ENCODE measurements around the gene MCFD2. TPM values are rescaled to one million over a fixed set of nuclear protein-coding genes. Genes with fewer than 3 reads are reported as not detected.

Gene MCFD2
- total RNA-seq, 1 experiment from 2014 or later, result 47.6 TPM

- Histone ChIP-seq H4K20me1 (ENCODE audit: insufficient read depth, low read depth, low read length) (no peaks in the 10 kb centered on the region), H2AFZ (ENCODE audit: low read length) (no peak overlapping the region)
- DNase-seq, result no peak
These were observed 45.4 kb downstream of the MCFD2 start for GRCh38 chr2:46870051-46870839.

GRCh38 chr2:46869621-46870020 lies 46.0 kb downstream of the MCFD2 start:
- H3K9me2 ChIP-seq (replicated peaks; ENCODE audit: insufficient read depth, low read length), result no peaks in the 10 kb centered on the region
- H3K4me3 ChIP-seq (ENCODE audit: low read length), result no peak overlapping the region
- H3K36me3 ChIP-seq (ENCODE audit: insufficient read depth, low read length), result no peaks in the 10 kb centered on the region
- no peak overlapping the region for H3K9ac ChIP-seq (ENCODE audit: low read length)
- no peaks in the 10 kb centered on the region for H3K4me1 ChIP-seq (ENCODE audit: low read length)
- no peak overlapping the region for H2AFZ ChIP-seq (ENCODE audit: low read length)
- no peaks in the 10 kb centered on the region for H3K79me2 ChIP-seq (ENCODE audit: low read length)
- no peaks in the 10 kb centered on the region for H3K9me3 ChIP-seq (ENCODE audit: low read length)
- no peaks in the 10 kb centered on the region for H4K20me1 ChIP-seq (ENCODE audit: insufficient read depth, low read depth, low read length)
- H3K27ac ChIP-seq (ENCODE audit: low read length), result no peak overlapping the region
- no peak overlapping the region for H3K4me2 ChIP-seq (ENCODE audit: low read depth, low read length, poor library complexity, severe bottlenecking)
- DNase-seq, result no peak
- no peaks in the 10 kb centered on the region for H3K27me3 ChIP-seq (ENCODE audit: low read length)

More at GRCh38 chr2:46870051-46870839, 45.4 kb downstream of the MCFD2 start:
- no peak overlapping the region for H3K4me2 ChIP-seq (ENCODE audit: low read depth, low read length, poor library complexity, severe bottlenecking)
- H3K9ac ChIP-seq (ENCODE audit: low read length), result no peak overlapping the region
- no peaks in the 10 kb centered on the region for H3K9me2 ChIP-seq (replicated peaks; ENCODE audit: insufficient read depth, low read length)
- H3K79me2 ChIP-seq (ENCODE audit: low read length), result no peaks in the 10 kb centered on the region
- H3K4me3 ChIP-seq (ENCODE audit: low read length), result no peak overlapping the region
- H3K4me1 ChIP-seq (ENCODE audit: low read length), result no peaks in the 10 kb centered on the region
- no peaks in the 10 kb centered on the region for H3K9me3 ChIP-seq (ENCODE audit: low read length)
- no peak overlapping the region for H3K27ac ChIP-seq (ENCODE audit: low read length)
- H3K27me3 ChIP-seq (ENCODE audit: low read length), result no peaks in the 10 kb centered on the region
- no peaks in the 10 kb centered on the region for H3K36me3 ChIP-seq (ENCODE audit: insufficient read depth, low read length)

DNA sequence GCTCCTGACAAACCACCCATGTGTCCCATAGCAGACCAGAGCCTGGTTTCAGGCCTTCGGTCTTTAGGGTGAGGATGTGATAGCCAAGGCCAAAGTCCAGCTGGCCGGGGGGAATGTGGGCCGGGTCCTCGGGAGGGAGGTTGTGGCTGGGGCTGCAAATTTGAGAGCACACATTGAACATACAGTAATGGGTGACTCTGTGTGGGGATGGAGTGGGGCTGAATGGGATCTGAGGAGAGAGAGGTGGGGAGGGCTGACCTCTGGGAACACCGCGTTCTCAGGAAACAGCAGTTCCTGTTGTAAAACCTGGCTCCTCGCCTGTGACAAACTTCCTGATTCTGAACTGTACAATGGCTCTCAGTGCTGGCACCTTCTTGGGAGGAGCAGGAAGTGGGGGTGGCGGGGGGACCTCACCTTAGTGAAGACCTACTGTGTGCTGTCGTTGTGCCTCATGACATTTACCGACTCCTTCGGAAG lies 48.8 kb downstream of the MCFD2 start:
- Histone ChIP-seq H3K27ac (ENCODE audit: low read length) (no peak overlapping the region), H3K4me3 (ENCODE audit: low read length) (no peak overlapping the region), H3K36me3 (ENCODE audit: insufficient read depth, low read length) (no peaks in the 10 kb centered on the region), H3K4me1 (ENCODE audit: low read length) (no peaks in the 10 kb centered on the region), H2AFZ (ENCODE audit: low read length) (no peak overlapping the region), H3K79me2 (ENCODE audit: low read length) (no peaks in the 10 kb centered on the region), H3K9me2 (replicated peaks; ENCODE audit: insufficient read depth, low read length) (no peaks in the 10 kb centered on the region), H3K9ac (ENCODE audit: low read length) (no peak overlapping the region), H4K20me1 (ENCODE audit: insufficient read depth, low read depth, low read length) (no peaks in the 10 kb centered on the region), H3K4me2 (ENCODE audit: low read depth, low read length, poor library complexity, severe bottlenecking) (no peak overlapping the region), H3K27me3 (ENCODE audit: low read length) (no peaks in the 10 kb centered on the region), H3K9me3 (ENCODE audit: low read length) (no peaks in the 10 kb centered on the region)
- DNase-seq, result no peak

GRCh38 chr2:46865181-46865970 lies 50.2 kb downstream of the MCFD2 start:
- no peak overlapping the region for H3K4me3 ChIP-seq (ENCODE audit: low read length)
- H4K20me1 ChIP-seq (ENCODE audit: insufficient read depth, low read depth, low read length), result no peaks in the 10 kb centered on the region
- H3K4me2 ChIP-seq (ENCODE audit: low read depth, low read length, poor library complexity, severe bottlenecking), result no peak overlapping the region
- no peak overlapping the region for H3K27ac ChIP-seq (ENCODE audit: low read length)
- no peak overlapping the region for H3K9ac ChIP-seq (ENCODE audit: low read length)
- H3K79me2 ChIP-seq (ENCODE audit: low read length), result no peaks in the 10 kb centered on the region
- no peaks in the 10 kb centered on the region for H3K9me3 ChIP-seq (ENCODE audit: low read length)
- no peaks in the 10 kb centered on the region for H3K36me3 ChIP-seq (ENCODE audit: insufficient read depth, low read length)
- no peaks in the 10 kb centered on the region for H3K27me3 ChIP-seq (ENCODE audit: low read length)
- no peaks in the 10 kb centered on the region for H3K4me1 ChIP-seq (ENCODE audit: low read length)
- no peak for DNase-seq
- H2AFZ ChIP-seq (ENCODE audit: low read length), result no peak overlapping the region
- no peaks in the 10 kb centered on the region for H3K9me2 ChIP-seq (replicated peaks; ENCODE audit: insufficient read depth, low read length)

DNA sequence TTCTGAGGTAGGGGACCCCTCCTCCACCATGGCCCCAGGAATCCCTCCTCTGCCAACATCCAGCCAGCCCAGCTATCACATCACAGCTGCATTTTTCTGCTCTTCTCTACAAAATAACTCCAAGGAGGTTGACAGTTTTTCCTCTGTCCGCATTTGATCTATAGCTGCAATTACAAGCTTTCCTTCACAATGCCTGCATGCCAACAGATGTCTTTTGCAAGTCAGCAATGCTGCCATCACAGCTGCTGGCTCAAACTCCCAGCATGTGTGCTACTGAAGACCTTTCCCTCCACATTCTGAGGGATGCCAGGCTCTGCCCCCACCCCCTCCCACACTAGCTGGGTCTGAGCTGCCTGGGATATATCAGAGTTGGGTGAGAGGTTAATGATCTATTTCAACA lies 51.7 kb downstream of the MCFD2 start:
- Histone ChIP-seq H3K79me2 (ENCODE audit: low read length) (no peaks in the 10 kb centered on the region), H3K27ac (ENCODE audit: low read length) (no peak overlapping the region), H3K4me1 (ENCODE audit: low read length) (no peaks in the 10 kb centered on the region)

GRCh38 chr2:46862514-46862913 lies 53.1 kb downstream of the MCFD2 start:
- Histone ChIP-seq H2AFZ (ENCODE audit: low read length) (no peak overlapping the region), H3K9me2 (replicated peaks; ENCODE audit: insufficient read depth, low read length) (no peaks in the 10 kb centered on the region), H3K4me3 (ENCODE audit: low read length) (no peak overlapping the region), H3K9ac (ENCODE audit: low read length) (no peak overlapping the region), H3K4me2 (ENCODE audit: low read depth, low read length, poor library complexity, severe bottlenecking) (no peak overlapping the region), H3K79me2 (ENCODE audit: low read length) (no peaks in the 10 kb centered on the region), H3K36me3 (ENCODE audit: insufficient read depth, low read length) (no peaks in the 10 kb centered on the region), H3K9me3 (ENCODE audit: low read length) (no peaks in the 10 kb centered on the region), H3K4me1 (ENCODE audit: low read length) (no peaks in the 10 kb centered on the region), H3K27me3 (ENCODE audit: low read length) (no peaks in the 10 kb centered on the region), H3K27ac (ENCODE audit: low read length) (no peak overlapping the region), H4K20me1 (ENCODE audit: insufficient read depth, low read depth, low read length) (no peaks in the 10 kb centered on the region)
- no peak for DNase-seq

More for the DNA sequence above, 51.7 kb downstream of the MCFD2 start:
- H2AFZ ChIP-seq (ENCODE audit: low read length), result no peak overlapping the region
- H3K36me3 ChIP-seq (ENCODE audit: insufficient read depth, low read length), result no peaks in the 10 kb centered on the region
- no peaks in the 10 kb centered on the region for H4K20me1 ChIP-seq (ENCODE audit: insufficient read depth, low read depth, low read length)
- no peak overlapping the region for H3K4me3 ChIP-seq (ENCODE audit: low read length)
- H3K27me3 ChIP-seq (ENCODE audit: low read length), result no peaks in the 10 kb centered on the region
- H3K9me2 ChIP-seq (replicated peaks; ENCODE audit: insufficient read depth, low read length), result no peaks in the 10 kb centered on the region
- H3K9ac ChIP-seq (ENCODE audit: low read length), result no peak overlapping the region
- DNase-seq, result no peak
- no peak overlapping the region for H3K4me2 ChIP-seq (ENCODE audit: low read depth, low read length, poor library complexity, severe bottlenecking)
- H3K9me3 ChIP-seq (ENCODE audit: low read length), result no peaks in the 10 kb centered on the region

DNA sequence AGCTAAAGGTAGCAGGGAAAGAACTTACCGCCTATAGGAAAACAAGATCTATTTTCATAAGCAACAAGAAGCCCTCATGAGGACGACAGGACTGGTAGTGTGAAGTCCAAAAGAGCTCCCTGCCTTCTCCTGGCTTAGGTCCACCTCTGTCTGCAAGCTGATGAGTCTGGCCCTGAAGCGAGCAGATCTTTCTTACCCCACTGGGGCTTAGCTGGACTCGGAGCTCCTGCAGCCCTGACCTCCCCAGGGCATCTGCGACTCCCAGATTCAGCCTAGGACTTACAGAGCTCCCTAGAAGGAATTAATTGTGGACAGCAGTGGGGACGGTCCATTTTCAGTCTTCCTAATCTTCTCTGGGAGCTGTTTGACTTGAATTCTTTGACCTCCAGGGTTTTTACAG lies 53.7 kb downstream of the MCFD2 start:
- H2AFZ ChIP-seq (ENCODE audit: low read length), result no peak overlapping the region
- H4K20me1 ChIP-seq (ENCODE audit: insufficient read depth, low read depth, low read length), result no peaks in the 10 kb centered on the region
- H3K9ac ChIP-seq (ENCODE audit: low read length), result no peak overlapping the region
- no peaks in the 10 kb centered on the region for H3K4me1 ChIP-seq (ENCODE audit: low read length)
- DNase-seq, result no peak
- H3K9me3 ChIP-seq (ENCODE audit: low read length), result no peaks in the 10 kb centered on the region
- H3K9me2 ChIP-seq (replicated peaks; ENCODE audit: insufficient read depth, low read length), result no peaks in the 10 kb centered on the region
- H3K4me3 ChIP-seq (ENCODE audit: low read length), result no peak overlapping the region
- H3K36me3 ChIP-seq (ENCODE audit: insufficient read depth, low read length), result no peaks in the 10 kb centered on the region
- no peaks in the 10 kb centered on the region for H3K27me3 ChIP-seq (ENCODE audit: low read length)
- no peak overlapping the region for H3K27ac ChIP-seq (ENCODE audit: low read length)
- H3K4me2 ChIP-seq (ENCODE audit: low read depth, low read length, poor library complexity, severe bottlenecking), result no peak overlapping the region
- H3K79me2 ChIP-seq (ENCODE audit: low read length), result no peaks in the 10 kb centered on the region

DNA sequence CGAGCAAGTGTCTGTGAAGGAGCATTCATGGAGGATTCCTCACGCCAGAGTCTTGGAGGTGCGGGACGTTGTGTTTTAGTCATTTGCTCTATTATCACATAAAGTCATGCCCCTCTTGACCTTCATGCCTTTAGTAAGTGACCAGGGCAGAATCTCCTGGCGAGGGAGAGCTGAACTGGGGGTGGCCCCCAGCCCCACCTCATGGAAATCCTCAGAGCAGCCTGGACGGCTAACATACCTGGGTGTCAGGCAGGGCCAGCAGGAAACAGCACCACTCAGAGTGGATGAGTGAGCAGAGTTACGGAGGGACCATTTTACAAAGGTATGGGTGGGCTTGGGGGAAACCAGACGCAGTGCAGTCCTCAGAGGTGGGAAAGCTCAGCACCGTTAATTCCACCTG lies 56.1 kb downstream of the MCFD2 start:
- Histone ChIP-seq H3K79me2 (ENCODE audit: low read length) (no peaks in the 10 kb centered on the region), H3K27ac (ENCODE audit: low read length) (no peak overlapping the region), H3K4me1 (ENCODE audit: low read length) (no peaks in the 10 kb centered on the region), H3K9ac (ENCODE audit: low read length) (no peak overlapping the region), H3K9me2 (replicated peaks; ENCODE audit: insufficient read depth, low read length) (no peaks in the 10 kb centered on the region), H3K36me3 (ENCODE audit: insufficient read depth, low read length) (no peaks in the 10 kb centered on the region), H3K4me3 (ENCODE audit: low read length) (no peak overlapping the region), H2AFZ (ENCODE audit: low read length) (no peak overlapping the region), H3K4me2 (ENCODE audit: low read depth, low read length, poor library complexity, severe bottlenecking) (no peak overlapping the region), H3K9me3 (ENCODE audit: low read length) (no peaks in the 10 kb centered on the region), H4K20me1 (ENCODE audit: insufficient read depth, low read depth, low read length) (no peaks in the 10 kb centered on the region), H3K27me3 (ENCODE audit: low read length) (no peaks in the 10 kb centered on the region)
- no peak for DNase-seq

Data from Karpas-422 (cell line).